H1 (cell line): ENCODE measurements around the gene ZBTB14. TPM values are rescaled to one million over a fixed set of nuclear protein-coding genes. Genes with fewer than 3 reads are reported as not detected.

Source experiments
- CTCF ChIA-PET: fragments of 300-600 bp; sonication (Branson Sonifier 250); formaldehyde crosslinking; loops from one replicate; lab custom pipeline; 2021; ENCODE audit not compliant: partially characterized antibody; lab: Charles Lee
- POLR2A ChIA-PET: fragments of 300-600 bp; sonication (Branson Sonifier 250); formaldehyde crosslinking; loops from one replicate; lab custom pipeline; 2021; ENCODE audit warnings: inconsistent platforms; ENCODE audit not compliant: partially characterized antibody; lab: Charles Lee
- DNase-seq, 2 experiments: peaks; one replicate each; pipeline versions ENCODE4 v3.0.0 to v3.0.0-alpha.2; 2010 to 2022; ENCODE audit warnings: low spot score in 2 of 2, low read depth in 1 of 2, mixed read lengths in 1 of 2
- FAIRE-seq: peaks from 2 replicates; lab custom pipeline; 2011; peaks lifted over from hg19 to GRCh38; lab: Jason Lieb, UNC
- H2AFZ ChIP-seq: 2 replicates; pipeline ENCODE4 v1.8.1; 2012; ENCODE audit warnings: low read length, inconsistent platforms
- H2AK5ac ChIP-seq: 2 replicates; pipeline ENCODE4 v1.6.1; 2013; ENCODE audit warnings: low read depth, low read length
- H2BK120ac ChIP-seq: replicated peaks from 2 replicates; pipeline ENCODE3; 2013; ENCODE audit warnings: low read depth, low read length, inconsistent platforms
- H2BK12ac ChIP-seq: 2 replicates; pipeline ENCODE4 v1.6.1; 2013; ENCODE audit warnings: low read depth, low read length
- H2BK15ac ChIP-seq: 2 replicates; pipeline ENCODE4 v1.6.1; 2013; ENCODE audit warnings: low read length
- H2BK20ac ChIP-seq: 2 replicates; pipeline ENCODE4 v1.6.1; 2013; ENCODE audit warnings: low read length
- H2BK5ac ChIP-seq: 2 replicates; pipeline ENCODE4 v1.6.1; 2013; ENCODE audit warnings: low read depth, low read length
- H3K14ac ChIP-seq: 2 replicates; pipeline ENCODE4 v1.6.1; 2013; ENCODE audit warnings: inconsistent platforms; ENCODE audit not compliant: insufficient read length
- H3K18ac ChIP-seq: 2 replicates; pipeline ENCODE4 v1.6.1; 2013; ENCODE audit warnings: low read length; ENCODE audit errors: extremely low read depth
- H3K23ac ChIP-seq: 2 replicates; pipeline ENCODE4 v1.6.1; 2013; ENCODE audit warnings: inconsistent platforms; ENCODE audit not compliant: insufficient read length
- H3K23me2 ChIP-seq: 2 replicates; pipeline ENCODE4 v1.6.1; 2013; ENCODE audit warnings: low read depth, low read length
- H3K27ac ChIP-seq: 2 replicates; pipeline ENCODE4 v1.6.1; 2011; ENCODE audit warnings: low read depth, low read length, inconsistent platforms
- H3K27me3 ChIP-seq, 4 experiments: replicated peaks in 1 of 4; 1 replicate in 1 of 4; 2 replicates in 3 of 4; pipeline versions ENCODE4 v1.6.1 to v1.8.1; 2011 to 2013; ENCODE audit warnings: low read length in 3 of 4, mild to moderate bottlenecking in 3 of 4, inconsistent platforms in 2 of 4, mixed read lengths in 2 of 4, moderate library complexity in 1 of 4; ENCODE audit not compliant: control insufficient read depth in 3 of 4, insufficient read depth in 3 of 4; ENCODE audit errors: extremely low read depth in 1 of 4
- H3K36me3 ChIP-seq, 4 experiments: 2 replicates each; pipeline versions ENCODE4 v1.6.1 to v1.8.1; 2011 to 2013; ENCODE audit warnings: mild to moderate bottlenecking in 4 of 4, low read length in 3 of 4, moderate library complexity in 2 of 4, control low read depth in 1 of 4, inconsistent platforms in 1 of 4; ENCODE audit not compliant: insufficient read depth in 4 of 4, control insufficient read depth in 2 of 4
- H3K4ac ChIP-seq: replicated peaks from 2 replicates; pipeline ENCODE3; 2013; ENCODE audit warnings: low read length, low read depth, mixed read lengths, inconsistent platforms; ENCODE audit not compliant: insufficient read length
- H3K4me1 ChIP-seq, 4 experiments: replicated peaks in 1 of 4; 1 replicate in 1 of 4; 2 replicates in 3 of 4; pipeline versions ENCODE4 v1.6.1 to v1.8.1; 2011 to 2013; ENCODE audit warnings: low read length in 3 of 4, inconsistent platforms in 2 of 4, mixed read lengths in 1 of 4; ENCODE audit not compliant: insufficient read depth in 4 of 4, control insufficient read depth in 3 of 4
- H3K4me2 ChIP-seq, 2 experiments: 2 replicates each; pipeline versions ENCODE4 v1.6.1 to v1.8.1; 2011 to 2013; ENCODE audit warnings: low read depth in 2 of 2, low read length in 2 of 2, control low read depth in 1 of 2, inconsistent platforms in 1 of 2, mild to moderate bottlenecking in 1 of 2; ENCODE audit not compliant: insufficient read depth in 1 of 2
- H3K4me3 ChIP-seq, 4 experiments: fragments of 200-600, 300-600 bp in 1 of 4; sonication (generic), shearing (Covaris generic), sonication (Bioruptor Twin) in 1 of 4; 2 replicates each; pipeline versions ENCODE4 v1.5.1 to v1.8.1; 2011 to 2016; ENCODE audit warnings: low read length in 4 of 4, low read depth in 3 of 4, control low read depth in 2 of 4, inconsistent platforms in 2 of 4, mild to moderate bottlenecking in 2 of 4, mixed read lengths in 1 of 4, moderate library complexity in 1 of 4; ENCODE audit not compliant: insufficient read depth in 2 of 4; ENCODE audit errors: extremely low read depth in 1 of 4
- H3K56ac ChIP-seq: replicated peaks from 2 replicates; pipeline ENCODE3; 2013; ENCODE audit warnings: low read depth, mild to moderate bottlenecking, mixed read lengths, low read length, inconsistent platforms; ENCODE audit not compliant: insufficient read length
- H3K79me1 ChIP-seq: 2 replicates; pipeline ENCODE4 v1.6.1; 2013; ENCODE audit warnings: low read depth, low read length, control low read depth
- H3K79me2 ChIP-seq, 2 experiments: 2 replicates each; pipeline versions ENCODE4 v1.6.1 to v1.8.1; 2012 to 2013; ENCODE audit warnings: low read length in 2 of 2, mild to moderate bottlenecking in 2 of 2, inconsistent platforms in 1 of 2; ENCODE audit not compliant: insufficient read depth in 2 of 2, control insufficient read depth in 1 of 2
- H3K9ac ChIP-seq, 4 experiments: replicated peaks in 1 of 4; 1 replicate in 1 of 4; 2 replicates in 3 of 4; pipeline versions ENCODE4 v1.6.1 to v1.8.1; 2011 to 2013; ENCODE audit warnings: low read depth in 3 of 4, low read length in 3 of 4, control low read depth in 2 of 4, mild to moderate bottlenecking in 2 of 4, moderate library complexity in 2 of 4, inconsistent platforms in 1 of 4; ENCODE audit errors: extremely low read depth in 1 of 4
- H3K9me3 ChIP-seq, 2 experiments: 2 replicates each; pipeline versions ENCODE4 v1.6.1 to v1.8.1; 2012 to 2013; ENCODE audit warnings: mild to moderate bottlenecking in 2 of 2, moderate library complexity in 2 of 2, control low read depth in 1 of 2, inconsistent platforms in 1 of 2, low read depth in 1 of 2, low read length in 1 of 2, mixed read lengths in 1 of 2; ENCODE audit not compliant: insufficient read depth in 2 of 2
- H4K20me1 ChIP-seq, 2 experiments: replicated peaks in 1 of 2; 2 replicates each; pipeline versions ENCODE3 to v1.8.1; 2011 to 2013; ENCODE audit warnings: inconsistent platforms in 2 of 2, low read length in 2 of 2, mild to moderate bottlenecking in 1 of 2; ENCODE audit not compliant: insufficient read depth in 2 of 2, control insufficient read depth in 1 of 2
- H4K5ac ChIP-seq: 2 replicates; pipeline ENCODE4 v1.6.1; 2013; ENCODE audit warnings: low read length, low read depth, mixed read lengths, inconsistent platforms; ENCODE audit not compliant: insufficient read length
- H4K8ac ChIP-seq: 2 replicates; pipeline ENCODE4 v1.8.0; 2013; ENCODE audit warnings: mild to moderate bottlenecking, moderate library complexity, low read length, inconsistent platforms; ENCODE audit not compliant: insufficient read depth; ENCODE audit errors: extremely low read depth
- H4K91ac ChIP-seq: replicated peaks from 2 replicates; pipeline ENCODE3; 2013; ENCODE audit warnings: low read length, mixed read lengths, inconsistent platforms; ENCODE audit not compliant: insufficient read length
- CBX8 ChIP-seq: fragments of 300-800, 300-1000 bp; sonication (generic); IDR thresholded peaks from 2 replicates; pipeline ENCODE4 v1.7.1; 2016; ENCODE audit warnings: low read depth, low read length, borderline replicate concordance
- CEBPB ChIP-seq: IDR thresholded peaks from 2 replicates; pipeline ENCODE4 v1.6.1; 2012; ENCODE audit warnings: low read depth, low read length
- CHD2 ChIP-seq: IDR thresholded peaks from 2 replicates; pipeline ENCODE4 v1.6.1; 2012; ENCODE audit warnings: low read length, improper control_type of control experiment
- EZH2 ChIP-seq: fragments of 200-600 bp; sonication (generic); IDR thresholded peaks from 2 replicates; pipeline ENCODE4 v1.7.1; 2012; ENCODE audit warnings: low read depth, mild to moderate bottlenecking, moderate library complexity, low read length, inconsistent platforms; ENCODE audit not compliant: severe bottlenecking
- JUND ChIP-seq: IDR thresholded peaks from 2 replicates; pipeline ENCODE4 v1.6.1; 2011; ENCODE audit warnings: mild to moderate bottlenecking, improper control_type of control experiment, low read length
- KDM1A ChIP-seq: fragments of 200-600, 300-600 bp; sonication (generic); IDR thresholded peaks from 2 replicates; pipeline ENCODE4 v1.7.1; 2016; ENCODE audit warnings: mild to moderate bottlenecking, low read length, borderline replicate concordance
- POLR2AphosphoS5 ChIP-seq: IDR thresholded peaks from 2 replicates; pipeline ENCODE4 v1.6.1; 2011; ENCODE audit warnings: low read depth, low read length
- SIRT6 ChIP-seq: IDR thresholded peaks from one replicate; pipeline ENCODE4 v1.7.1; 2012; ENCODE audit warnings: low read length, inconsistent platforms
- WGBS, 2 experiments: shearing (Covaris generic) in 1 of 2; methylation state at CpG; one replicate each; pipeline versions ENCODE4 v1.1.6 to v1.1.7; 2013 to 2015; ENCODE audit warnings: low lambda C conversion rate in 2 of 2, mixed read lengths in 2 of 2, inconsistent platforms in 1 of 2, low coverage in 1 of 2, missing lambda C conversion rate in 1 of 2; ENCODE audit not compliant: insufficient replicate concordance in 2 of 2, insufficient coverage in 1 of 2, insufficient read length in 1 of 2; ENCODE audit errors: extremely low coverage in 1 of 2, missing lambda C conversion rate in 1 of 2; 5-methylcytosine and 5-hydroxymethylcytosine counted together
- polyA plus RNA-seq, 7 experiments: library from polyadenylated mRNA; depleted of rRNA in 3 of 7; stranded (reverse) in 5 of 7; unstranded in 2 of 7; fragments of >200 nt in 5 of 7; fragments of 200-250 nt in 2 of 7; gene quantifications; 1 replicate in 5 of 7; 2 replicates in 1 of 7; 4 replicates in 1 of 7; pipeline versions ENCODE4 v1.2.1 to v1.2.3, GENCODE V29; 2011 to 2013; ENCODE audit warnings: missing spikeins in 2 of 7, mixed read lengths in 2 of 7
- total RNA-seq: library from RNA; stranded (reverse); fragmentation: NEBNext Ultra II Directional; extraction: Animal tissue kit (Norgen Biotek cat#: 25700); gene quantifications from 2 replicates; pipeline ENCODE4 v1.2.1, GENCODE V29; 2021
- TF ChIP-seq, protein P1 (sequence below): IDR thresholded peaks from 2 replicates; pipeline ENCODE4 v1.6.1; 2011; ENCODE audit warnings: low read length, improper control_type of control experiment

ZBTB14 gene
- total and polyA plus RNA-seq, 2 of the 8 experiments (the other 6 are each of a cell fraction or from before 2014, with no cell fraction given): 5.2 to 18.3 TPM

DNA sequence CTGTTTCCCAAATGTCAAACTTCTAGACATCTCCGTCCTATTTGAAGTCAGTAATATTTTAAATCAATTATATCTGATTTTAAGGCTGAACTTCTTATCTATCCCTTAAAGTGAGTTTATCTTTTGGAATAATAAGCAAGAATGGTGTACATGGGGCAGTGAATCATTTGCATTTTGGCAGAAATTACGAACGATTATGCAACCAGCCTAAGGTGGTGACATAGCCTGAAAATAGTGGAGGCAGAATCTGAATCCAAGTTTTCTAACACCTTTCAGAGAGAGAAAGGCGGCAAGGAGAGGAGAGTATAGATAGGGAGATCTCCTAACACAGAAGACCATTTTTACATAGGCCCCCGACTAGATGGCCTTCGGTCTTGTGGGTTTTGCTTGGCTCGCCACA lies 10.7 kb downstream of the ZBTB14 start:
- no peaks in the 10 kb centered on the region for H3K23me2 ChIP-seq
- ChIA-PET CTCF (no interaction called here), POLR2A (interaction anchor here (2.1 kb wide), 1 partner anchor 9 kb away, joined by 13 read pairs; no protein-coding TSS in a partner anchor)
- H3K36me3 ChIP-seq: no peaks in the 10 kb centered on the region
- no peak overlapping the region for H4K91ac ChIP-seq
- H3K27me3 ChIP-seq: no peaks in the 10 kb centered on the region
- no peak overlapping the region for H3K18ac ChIP-seq
- no peak overlapping the region for H4K5ac ChIP-seq
- no peak overlapping the region for H2BK5ac ChIP-seq
- H3K56ac ChIP-seq: no peak overlapping the region
- H3K14ac ChIP-seq: no peak overlapping the region
- no peak overlapping the region for H3K23ac ChIP-seq
- no peaks in the 10 kb centered on the region for H3K79me1 ChIP-seq
- H2BK15ac ChIP-seq: no peak overlapping the region
- H3K4me1 ChIP-seq: peaks cover 0 to 6% (median 3%) of the 10 kb centered on the region in 4 experiments; a peak in 3 of 7 replicates
- no peak overlapping the region for H3K9ac ChIP-seq
- no peak overlapping the region for H3K4me3 ChIP-seq
- H2BK20ac ChIP-seq: no peak overlapping the region
- TF ChIP-seq JUND (no peak), CEBPB (no peak), KDM1A (no peak), CBX8 (no peak), SIRT6 (no peak), POLR2AphosphoS5 (no peak), EZH2 (no peak), CHD2 (no peak)
- TF ChIP-seq, protein P1, sequence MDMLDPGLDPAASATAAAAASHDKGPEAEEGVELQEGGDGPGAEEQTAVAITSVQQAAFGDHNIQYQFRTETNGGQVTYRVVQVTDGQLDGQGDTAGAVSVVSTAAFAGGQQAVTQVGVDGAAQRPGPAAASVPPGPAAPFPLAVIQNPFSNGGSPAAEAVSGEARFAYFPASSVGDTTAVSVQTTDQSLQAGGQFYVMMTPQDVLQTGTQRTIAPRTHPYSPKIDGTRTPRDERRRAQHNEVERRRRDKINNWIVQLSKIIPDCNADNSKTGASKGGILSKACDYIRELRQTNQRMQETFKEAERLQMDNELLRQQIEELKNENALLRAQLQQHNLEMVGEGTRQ: no peak
- TF ChIP-seq, all 59 proteins: peak for 0
- Histone ChIP-seq H2BK12ac (no peak overlapping the region), H2BK120ac (no peak overlapping the region), H3K9me3 (peaks cover 0 to 1% of the 10 kb centered on the region in 2 experiments; a peak in 1 of 4 replicates), H3K4ac (no peak overlapping the region), H2AFZ (no peak overlapping the region), H4K20me1 (no peaks in the 10 kb centered on the region), H3K27ac (no peak overlapping the region), H4K8ac (no peak overlapping the region), H2AK5ac (no peak overlapping the region), H3K79me2 (no peaks in the 10 kb centered on the region), H3K4me2 (no peak overlapping the region)
- WGBS, 2 experiments: 87% methylated on average over 7 of the region's 7 CpGs; no CpG with 5 or more reads in 1 of the 2 experiments
- DNase-seq: no peak
- no peak for FAIRE-seq
